ENCODE results near the gene DIS3L.

Gene DIS3L

GRCh38 chr15:66309828-66310227 lies 16.5 kb downstream of the DIS3L start:
- Mint-ChIP-seq H3K9me3 (no peaks in the 10 kb centered on the region), H3K36me3 (ENCODE audit: low read depth) (peaks cover 65% of the 10 kb centered on the region), H3K4me3 (no peak overlapping the region), H3K4me1 (no peaks in the 10 kb centered on the region), H3K27me3 (ENCODE audit: low read depth) (no peaks in the 10 kb centered on the region), H3K27ac (no peak overlapping the region)
- TF ChIP-seq CTCF (IDR thresholded peaks at IDR 0.05; ENCODE audit: unreplicated experiment in 3 of 3) = no peak

- TF ChIP-seq CTCF (IDR thresholded peaks at IDR 0.05; ENCODE audit: unreplicated experiment in 3 of 3) = no peak
- no peaks in the 10 kb centered on the region for H3K27me3 Mint-ChIP-seq (ENCODE audit: low read depth)
- peaks cover 67% of the 10 kb centered on the region for H3K36me3 Mint-ChIP-seq (ENCODE audit: low read depth)
- no peaks in the 10 kb centered on the region for H3K4me1 Mint-ChIP-seq
- H3K27ac Mint-ChIP-seq = no peak overlapping the region
- no peak overlapping the region for H3K4me3 Mint-ChIP-seq
- H3K9me3 Mint-ChIP-seq = no peaks in the 10 kb centered on the region
These were observed 17.4 kb downstream of the DIS3L start for GRCh38 chr15:66310786-66311185.

- no peak overlapping the region for H3K4me3 Mint-ChIP-seq
- no peak for TF ChIP-seq CTCF (IDR thresholded peaks at IDR 0.05; ENCODE audit: unreplicated experiment in 3 of 3)
- no peak overlapping the region for H3K27ac Mint-ChIP-seq
- no peaks in the 10 kb centered on the region for H3K4me1 Mint-ChIP-seq
- H3K27me3 Mint-ChIP-seq (ENCODE audit: low read depth) = no peaks in the 10 kb centered on the region
- no peaks in the 10 kb centered on the region for H3K9me3 Mint-ChIP-seq
- H3K36me3 Mint-ChIP-seq (ENCODE audit: low read depth) = peaks cover 66% of the 10 kb centered on the region
These were observed 18.8 kb downstream of the DIS3L start for GRCh38 chr15:66312144-66312543.

- Mint-ChIP-seq H3K9me3 (no peaks in the 10 kb centered on the region), H3K4me3 (no peak overlapping the region), H3K4me1 (no peaks in the 10 kb centered on the region), H3K36me3 (ENCODE audit: low read depth) (peaks cover 61% of the 10 kb centered on the region), H3K27ac (no peak overlapping the region), H3K27me3 (ENCODE audit: low read depth) (no peaks in the 10 kb centered on the region)
- TF ChIP-seq CTCF (IDR thresholded peaks at IDR 0.05; ENCODE audit: unreplicated experiment in 3 of 3) = no peak
These were observed 30.1 kb downstream of the DIS3L start for GRCh38 chr15:66323312-66323928.

GRCh38 chr15:66326051-66326450 lies 32.7 kb downstream of the DIS3L start:
- TF ChIP-seq CTCF (IDR thresholded peaks at IDR 0.05; ENCODE audit: unreplicated experiment in 3 of 3) = no peak
- no peak overlapping the region for H3K27ac Mint-ChIP-seq
- H3K4me3 Mint-ChIP-seq = no peak overlapping the region
- H3K9me3 Mint-ChIP-seq = no peaks in the 10 kb centered on the region
- H3K36me3 Mint-ChIP-seq (ENCODE audit: low read depth) = peaks cover 55% of the 10 kb centered on the region
- H3K27me3 Mint-ChIP-seq (ENCODE audit: low read depth) = no peaks in the 10 kb centered on the region
- H3K4me1 Mint-ChIP-seq = no peaks in the 10 kb centered on the region

GRCh38 chr15:66327736-66328135 lies 34.4 kb downstream of the DIS3L start:
- no peaks in the 10 kb centered on the region for H3K4me1 Mint-ChIP-seq
- H3K27ac Mint-ChIP-seq = no peak overlapping the region
- H3K4me3 Mint-ChIP-seq = no peak overlapping the region
- H3K27me3 Mint-ChIP-seq (ENCODE audit: low read depth) = no peaks in the 10 kb centered on the region
- H3K36me3 Mint-ChIP-seq (ENCODE audit: low read depth) = peaks cover 52% of the 10 kb centered on the region
- no peaks in the 10 kb centered on the region for H3K9me3 Mint-ChIP-seq
- no peak for TF ChIP-seq CTCF (IDR thresholded peaks at IDR 0.05; ENCODE audit: unreplicated experiment in 3 of 3)
